Diencephalon (tissue), 1 donor: Measurements from ENCODE around the gene SUN2. TPM values are rescaled to one million over a fixed set of nuclear protein-coding genes. Genes with fewer than 3 reads are reported as not detected.

Experiments used
- small RNA-seq: library from RNA; depleted of rRNA; stranded (forward); fragments of <200 nt; gene quantifications from one replicate; pipeline ENCODE3, GENCODE V24; 2014
- total RNA-seq: library from RNA; depleted of rRNA; stranded (reverse); fragments of >200 nt; gene quantifications from one replicate; pipeline ENCODE4 v1.2.3, GENCODE V29; 2014

SUN2 gene
- total RNA-seq: 52.6 TPM

GRCh38 chr22:38755911-38756532, at the start of gene SUN2:
SUN2 (minus strand) TSS chr22:38755998; CDS start chr22:38752628, 3,370 bp downstream.

GRCh38 chr22:38793721-38794466, 38.1 kb upstream of the SUN2 start, which contains the start of gene DNAL4:
DNAL4 (minus strand) TSS chr22:38794143; CDS start chr22:38782731, 11,412 bp downstream.

GRCh38 chr22:38705235-38706100, 50.3 kb downstream of the SUN2 start, which contains the start of gene GTPBP1:
GTPBP1 (plus strand) TSS chr22:38705944; CDS start chr22:38705956, 12 bp downstream.

GRCh38 chr22:38700789-38701628, 54.8 kb downstream of the SUN2 start, which contains the start of gene JOSD1:
JOSD1 (minus strand) TSS chr22:38700943; CDS start chr22:38699987, 956 bp downstream.

Small RNA genes lying within 50 kb of the gene (small RNA-seq; reads per million reads assigned to genes)
- gene AL021707.8: not detected

Other genes with a start within 250 kb of the SUN2 start
- gene DDX17, start 249.7 kb downstream of the SUN2 start, total RNA-seq: 510 TPM
- gene DMC1, start 185.8 kb downstream of the SUN2 start, total RNA-seq: 7.6 TPM
- 9.2 TPM for gene FAM227A, start 99.6 kb downstream of the SUN2 start, total RNA-seq
- gene CBY1, start 99.4 kb downstream of the SUN2 start, total RNA-seq: 23.8 TPM
- gene TOMM22, start 74.0 kb downstream of the SUN2 start, total RNA-seq: 44.3 TPM
- 44.8 TPM for gene JOSD1, start 55.1 kb downstream of the SUN2 start, total RNA-seq
- 36.2 TPM for gene GTPBP1, start 50.1 kb downstream of the SUN2 start, total RNA-seq
- 16.1 TPM for gene DNAL4, start 38.1 kb upstream of the SUN2 start, total RNA-seq
- gene NPTXR, start 88.0 kb upstream of the SUN2 start, total RNA-seq: 64.6 TPM
- gene CBX6, start 116.2 kb upstream of the SUN2 start, total RNA-seq: 65.3 TPM
- gene APOBEC3A, start 201.6 kb upstream of the SUN2 start, total RNA-seq: not detected
- not detected for gene APOBEC3B, start 226.3 kb upstream of the SUN2 start, total RNA-seq